Transverse colon (tissue), 4 donors: ENCODE data around the gene STK32B.

Experiments used
- CTCF ChIP-seq, 5 experiments: fragments of 200-600 bp in 3 of 5; fragments of 450-650 bp in 2 of 5; sonication (generic) in 3 of 5; IDR thresholded peaks; 1 replicate in 2 of 5; 2 replicates in 3 of 5; pipeline ENCODE4 v1.5.1; 2016 to 2017; ENCODE audit warnings: antibody characterized with exemption in 5 of 5, inconsistent platforms in 3 of 5, mild to moderate bottlenecking in 2 of 5, moderate library complexity in 1 of 5
- EP300 ChIP-seq: sonication (generic); formaldehyde crosslinking; IDR thresholded peaks from one replicate; pipeline ENCODE4 v1.6.1; 2017; ENCODE audit warnings: antibody characterized with exemption, low read depth
- POLR2A ChIP-seq: fragments of 450-650 bp; IDR thresholded peaks from one replicate; pipeline ENCODE4 v1.6.1; 2016; ENCODE audit warnings: antibody characterized with exemption, mild to moderate bottlenecking, moderate library complexity
- POLR2AphosphoS5 ChIP-seq, 3 donors: sonication (generic); formaldehyde crosslinking; IDR thresholded peaks; one replicate each; pipeline ENCODE4 v1.6.1; 2016; ENCODE audit warnings: antibody characterized with exemption in 3 of 3

- TF ChIP-seq POLR2A (no peak), CTCF (IDR thresholded peaks at IDR 0.05) (no peak), EP300 (no peak), POLR2AphosphoS5 (IDR thresholded peaks at IDR 0.05) (no peak)
Observed at GRCh38 chr4:5391492-5391891, 340.2 kb downstream of the STK32B start.
